ENCODE measurements around the gene LRP8.
A peak's percentile ranks its signal among the peaks of the same experiment; 100 is the strongest.

LRP8 gene

GRCh38 chr1:53328009-53328461 lies at the start of gene LRP8:
Gene LRP8, minus strand, starts transcription at chr1:53328070. Its CDS starts 158 bp downstream, at chr1:53327912.
- peaks cover 40% of the 10 kb centered on the region for H3K79me2 ChIP-seq (ENCODE audit: insufficient read depth, low read depth)
- H3K36me3 ChIP-seq (ENCODE audit: insufficient read depth): peaks cover 11% of the 10 kb centered on the region; the same call in 1 of the 2 replicates
- peak within 1 kb of the TSS; percentile 87 for H2AFZ ChIP-seq (ENCODE audit: low read depth)
- peaks cover 22% of the 10 kb centered on the region for H3K4me1 ChIP-seq (ENCODE audit: low read depth, poor library complexity, severe bottlenecking)
- no peak for TF ChIP-seq CTCF (conservative IDR thresholded peaks at IDR 0.05; ENCODE audit: low read depth, low read length)
- peak within 1 kb of the TSS; percentile 99 for H3K27ac ChIP-seq
- H4K20me1 ChIP-seq (ENCODE audit: insufficient read depth): no peaks in the 10 kb centered on the region
- no peaks in the 10 kb centered on the region for H3K27me3 ChIP-seq (ENCODE audit: insufficient read depth, low read depth)
- peak within 1 kb of the TSS; percentile 50 for H3K4me3 ChIP-seq (IDR thresholded peaks at IDR 0.05; ENCODE audit: insufficient read depth, low read depth, low read length)
- peak within 1 kb of the TSS; percentile 99 for H3K9ac ChIP-seq
- peak within 1 kb of the TSS; percentile 92 for H3K4me2 ChIP-seq

GRCh38 chr1:53377438-53377841 lies 49.6 kb upstream of the LRP8 start:
- Histone ChIP-seq H2AFZ (ENCODE audit: low read depth) (no peak overlapping the region), H3K36me3 (ENCODE audit: insufficient read depth) (no peaks in the 10 kb centered on the region), H3K9ac (no peak overlapping the region), H3K27ac (no peak overlapping the region), H3K4me2 (no peak overlapping the region), H3K79me2 (ENCODE audit: insufficient read depth, low read depth) (no peaks in the 10 kb centered on the region), H3K4me3 (IDR thresholded peaks at IDR 0.05; ENCODE audit: insufficient read depth, low read depth, low read length) (no peak overlapping the region), H3K4me1 (ENCODE audit: low read depth, poor library complexity, severe bottlenecking) (no peaks in the 10 kb centered on the region), H3K27me3 (ENCODE audit: insufficient read depth, low read depth) (no peaks in the 10 kb centered on the region), H4K20me1 (ENCODE audit: insufficient read depth) (no peaks in the 10 kb centered on the region)
- TF ChIP-seq CTCF (conservative IDR thresholded peaks at IDR 0.05; ENCODE audit: low read depth, low read length): no peak

- Histone ChIP-seq H3K27ac (no peak overlapping the region), H2AFZ (ENCODE audit: low read depth) (no peak overlapping the region), H3K4me1 (ENCODE audit: low read depth, poor library complexity, severe bottlenecking) (no peaks in the 10 kb centered on the region), H3K79me2 (ENCODE audit: insufficient read depth, low read depth) (no peaks in the 10 kb centered on the region), H3K36me3 (ENCODE audit: insufficient read depth) (no peaks in the 10 kb centered on the region), H3K4me3 (IDR thresholded peaks at IDR 0.05; ENCODE audit: insufficient read depth, low read depth, low read length) (no peak overlapping the region), H3K4me2 (no peak overlapping the region), H3K9ac (no peak overlapping the region), H3K27me3 (ENCODE audit: insufficient read depth, low read depth) (no peaks in the 10 kb centered on the region), H4K20me1 (ENCODE audit: insufficient read depth) (no peaks in the 10 kb centered on the region)
- TF ChIP-seq CTCF (conservative IDR thresholded peaks at IDR 0.05; ENCODE audit: low read depth, low read length): no peak
Observed at GRCh38 chr1:53376742-53377437, 49.0 kb upstream of the LRP8 start.

- Histone ChIP-seq H3K9ac (no peak overlapping the region), H2AFZ (ENCODE audit: low read depth) (no peak overlapping the region), H4K20me1 (ENCODE audit: insufficient read depth) (no peaks in the 10 kb centered on the region), H3K4me3 (IDR thresholded peaks at IDR 0.05; ENCODE audit: insufficient read depth, low read depth, low read length) (no peak overlapping the region), H3K79me2 (ENCODE audit: insufficient read depth, low read depth) (no peaks in the 10 kb centered on the region), H3K27ac (no peak overlapping the region), H3K4me2 (no peak overlapping the region), H3K4me1 (ENCODE audit: low read depth, poor library complexity, severe bottlenecking) (no peaks in the 10 kb centered on the region), H3K27me3 (ENCODE audit: insufficient read depth, low read depth) (no peaks in the 10 kb centered on the region), H3K36me3 (ENCODE audit: insufficient read depth) (no peaks in the 10 kb centered on the region)
- TF ChIP-seq CTCF (conservative IDR thresholded peaks at IDR 0.05; ENCODE audit: low read depth, low read length): no peak
Observed at GRCh38 chr1:53376041-53376461, 48.2 kb upstream of the LRP8 start.

Measured in KMS-11 (cell line).